IPS-18c (cell line): Measurements from ENCODE around the gene OR6K6.

Experiments used
- H3K4me3 ChIP-seq: 2 replicates; pipeline ENCODE4 v1.7.0; 2013; ENCODE audit warnings: low read depth, mild to moderate bottlenecking, low read length, moderate library complexity; ENCODE audit not compliant: insufficient read depth
- H3K9me3 ChIP-seq: one replicate; pipeline ENCODE4 v1.6.1; 2013; ENCODE audit warnings: mild to moderate bottlenecking, low read length, moderate library complexity; ENCODE audit not compliant: control insufficient read depth, insufficient read depth

The OR6K6 gene

DNA sequence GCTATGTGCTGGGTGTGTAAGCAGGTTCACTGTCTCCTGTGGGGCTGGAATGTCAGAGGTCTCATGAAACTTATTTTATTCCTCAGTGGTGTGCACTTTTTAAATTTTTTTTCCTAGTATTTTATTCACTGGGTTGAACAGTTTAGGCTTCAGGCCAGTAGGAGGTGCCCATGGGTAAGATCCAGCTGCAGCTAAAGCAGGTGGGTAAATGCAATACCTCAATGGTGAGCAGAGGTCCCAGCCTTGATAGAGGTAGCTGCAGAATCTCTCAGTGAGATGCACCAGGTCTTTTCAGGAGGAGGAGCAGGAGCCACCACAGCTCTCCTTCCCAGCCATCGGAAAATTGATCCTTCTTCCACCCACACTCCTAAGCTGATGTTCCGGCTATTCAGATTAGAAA is 39.1 kb downstream of the OR6K6 start:
- Histone ChIP-seq H3K4me3 (no peak overlapping the region), H3K9me3 (no peaks in the 10 kb centered on the region)

DNA sequence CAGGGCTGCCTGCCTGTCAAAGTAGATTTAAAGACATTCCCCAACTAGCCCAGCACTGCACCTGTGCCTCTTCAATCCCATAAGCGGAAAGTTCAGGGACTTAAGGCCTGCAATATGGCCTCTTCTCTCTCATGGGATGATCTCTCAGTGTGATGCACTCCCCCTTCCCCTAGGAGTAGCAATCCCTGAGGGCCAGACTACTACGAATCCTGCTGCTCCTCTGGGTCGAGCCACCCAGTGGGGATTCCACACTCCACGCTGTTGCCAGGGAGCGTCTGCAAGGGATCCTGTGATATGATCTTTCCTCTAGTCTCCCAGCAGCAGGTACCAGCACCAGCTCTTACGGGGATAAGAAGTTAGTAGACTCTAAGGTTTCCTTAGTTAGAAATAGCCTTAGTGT is 39.7 kb downstream of the OR6K6 start:
- Histone ChIP-seq H3K9me3 (no peaks in the 10 kb centered on the region), H3K4me3 (no peak overlapping the region)

DNA sequence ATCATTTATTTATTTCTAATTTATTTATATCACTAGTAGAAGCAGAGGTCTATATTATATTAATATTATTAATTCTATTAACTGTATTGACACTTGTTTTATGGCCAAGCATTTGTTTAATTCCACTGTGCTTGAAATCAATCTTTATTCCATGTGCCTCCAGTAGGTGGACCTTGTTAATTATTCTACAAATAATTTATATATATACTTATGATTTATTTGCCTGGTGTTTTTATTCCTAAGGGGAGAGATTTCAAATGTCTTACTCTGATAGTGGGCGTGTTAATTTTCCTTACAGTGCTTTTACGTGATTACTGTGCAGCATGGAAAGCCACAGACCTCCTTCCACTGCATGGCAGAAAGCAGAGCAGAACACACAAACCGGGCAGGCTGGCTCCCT is 44.0 kb downstream of the OR6K6 start:
- no peaks in the 10 kb centered on the region for H3K9me3 ChIP-seq

DNA sequence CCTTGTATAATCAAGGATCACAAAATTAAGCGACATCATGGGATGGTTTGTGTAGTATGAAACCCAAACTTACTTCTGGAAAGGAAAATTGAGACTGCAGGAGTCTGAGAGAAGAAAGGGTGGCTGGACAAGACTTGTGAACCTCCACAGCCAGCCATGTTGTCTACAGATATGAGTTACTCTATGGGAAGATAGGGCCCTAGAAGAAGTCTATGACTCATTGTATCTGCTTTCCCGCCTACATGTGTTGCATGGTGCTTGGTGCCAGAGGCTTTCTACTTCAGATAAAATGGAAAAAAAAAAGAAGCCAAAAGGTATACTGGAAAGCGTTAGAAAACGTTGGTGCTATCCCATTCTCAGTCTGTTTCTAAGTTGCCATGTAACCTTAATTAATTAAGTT is 45.2 kb downstream of the OR6K6 start:
- Histone ChIP-seq H3K9me3 (no peaks in the 10 kb centered on the region), H3K4me3 (no peak overlapping the region)

More for the DNA sequence above, 44.0 kb downstream of the OR6K6 start:
- H3K4me3 ChIP-seq = no peak overlapping the region

- H3K4me3 ChIP-seq = no peak overlapping the region
These were observed 46.0 kb downstream of the OR6K6 start for GRCh38 chr1:158800526-158800925.

GRCh38 chr1:158801396-158801795 is 46.9 kb downstream of the OR6K6 start:
- Histone ChIP-seq H3K4me3 (no peak overlapping the region), H3K9me3 (no peaks in the 10 kb centered on the region)

More at GRCh38 chr1:158800526-158800925, 46.0 kb downstream of the OR6K6 start:
- no peaks in the 10 kb centered on the region for H3K9me3 ChIP-seq

- H3K9me3 ChIP-seq = no peaks in the 10 kb centered on the region
These were observed 49.2 kb downstream of the OR6K6 start for GRCh38 chr1:158803678-158804077.

More at GRCh38 chr1:158803678-158804077, 49.2 kb downstream of the OR6K6 start:
- H3K4me3 ChIP-seq = no peak overlapping the region
